ENCODE results near the gene ST8SIA4. TPM values are rescaled to one million over a fixed set of nuclear protein-coding genes. Genes with fewer than 3 reads are reported as not detected.

The ST8SIA4 gene
- total and polyA plus RNA-seq, 10 of the 15 experiments (the other 5 are each of a cell fraction or from before 2014, with no cell fraction given) = 4.4 to 30.9 (median 19.5) TPM

DNA sequence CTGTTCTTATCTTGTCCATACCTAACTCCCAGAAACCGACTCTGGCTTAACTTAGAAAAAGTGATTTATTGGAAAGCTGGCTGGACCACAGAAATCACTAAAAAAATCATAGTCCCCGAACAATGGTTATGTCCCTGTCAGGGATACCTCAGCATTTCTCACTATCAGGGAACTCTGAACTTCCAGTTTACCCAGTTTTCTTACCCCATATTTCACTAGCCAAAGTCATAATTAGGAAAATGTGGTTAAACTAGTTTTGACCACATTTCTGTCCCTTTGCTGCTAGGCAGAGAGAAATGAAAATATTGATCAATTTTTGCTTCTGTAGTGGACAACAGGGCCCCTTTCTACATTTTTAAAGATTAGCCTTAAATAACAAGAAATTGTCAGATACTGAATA is 38.2 kb downstream of the ST8SIA4 start (continued):
- TF ChIP-seq, protein P1, sequence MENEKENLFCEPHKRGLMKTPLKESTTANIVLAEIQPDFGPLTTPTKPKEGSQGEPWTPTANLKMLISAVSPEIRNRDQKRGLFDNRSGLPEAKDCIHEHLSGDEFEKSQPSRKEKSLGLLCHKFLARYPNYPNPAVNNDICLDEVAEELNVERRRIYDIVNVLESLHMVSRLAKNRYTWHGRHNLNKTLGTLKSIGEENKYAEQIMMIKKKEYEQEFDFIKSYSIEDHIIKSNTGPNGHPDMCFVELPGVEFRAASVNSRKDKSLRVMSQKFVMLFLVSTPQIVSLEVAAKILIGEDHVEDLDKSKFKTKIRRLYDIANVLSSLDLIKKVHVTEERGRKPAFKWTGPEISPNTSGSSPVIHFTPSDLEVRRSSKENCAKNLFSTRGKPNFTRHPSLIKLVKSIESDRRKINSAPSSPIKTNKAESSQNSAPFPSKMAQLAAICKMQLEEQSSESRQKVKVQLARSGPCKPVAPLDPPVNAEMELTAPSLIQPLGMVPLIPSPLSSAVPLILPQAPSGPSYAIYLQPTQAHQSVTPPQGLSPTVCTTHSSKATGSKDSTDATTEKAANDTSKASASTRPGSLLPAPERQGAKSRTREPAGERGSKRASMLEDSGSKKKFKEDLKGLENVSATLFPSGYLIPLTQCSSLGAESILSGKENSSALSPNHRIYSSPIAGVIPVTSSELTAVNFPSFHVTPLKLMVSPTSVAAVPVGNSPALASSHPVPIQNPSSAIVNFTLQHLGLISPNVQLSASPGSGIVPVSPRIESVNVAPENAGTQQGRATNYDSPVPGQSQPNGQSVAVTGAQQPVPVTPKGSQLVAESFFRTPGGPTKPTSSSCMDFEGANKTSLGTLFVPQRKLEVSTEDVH (IDR thresholded peaks at IDR 0.05; ENCODE audit: low read depth, partially characterized antibody) = no peak
- TF ChIP-seq, protein P2, sequence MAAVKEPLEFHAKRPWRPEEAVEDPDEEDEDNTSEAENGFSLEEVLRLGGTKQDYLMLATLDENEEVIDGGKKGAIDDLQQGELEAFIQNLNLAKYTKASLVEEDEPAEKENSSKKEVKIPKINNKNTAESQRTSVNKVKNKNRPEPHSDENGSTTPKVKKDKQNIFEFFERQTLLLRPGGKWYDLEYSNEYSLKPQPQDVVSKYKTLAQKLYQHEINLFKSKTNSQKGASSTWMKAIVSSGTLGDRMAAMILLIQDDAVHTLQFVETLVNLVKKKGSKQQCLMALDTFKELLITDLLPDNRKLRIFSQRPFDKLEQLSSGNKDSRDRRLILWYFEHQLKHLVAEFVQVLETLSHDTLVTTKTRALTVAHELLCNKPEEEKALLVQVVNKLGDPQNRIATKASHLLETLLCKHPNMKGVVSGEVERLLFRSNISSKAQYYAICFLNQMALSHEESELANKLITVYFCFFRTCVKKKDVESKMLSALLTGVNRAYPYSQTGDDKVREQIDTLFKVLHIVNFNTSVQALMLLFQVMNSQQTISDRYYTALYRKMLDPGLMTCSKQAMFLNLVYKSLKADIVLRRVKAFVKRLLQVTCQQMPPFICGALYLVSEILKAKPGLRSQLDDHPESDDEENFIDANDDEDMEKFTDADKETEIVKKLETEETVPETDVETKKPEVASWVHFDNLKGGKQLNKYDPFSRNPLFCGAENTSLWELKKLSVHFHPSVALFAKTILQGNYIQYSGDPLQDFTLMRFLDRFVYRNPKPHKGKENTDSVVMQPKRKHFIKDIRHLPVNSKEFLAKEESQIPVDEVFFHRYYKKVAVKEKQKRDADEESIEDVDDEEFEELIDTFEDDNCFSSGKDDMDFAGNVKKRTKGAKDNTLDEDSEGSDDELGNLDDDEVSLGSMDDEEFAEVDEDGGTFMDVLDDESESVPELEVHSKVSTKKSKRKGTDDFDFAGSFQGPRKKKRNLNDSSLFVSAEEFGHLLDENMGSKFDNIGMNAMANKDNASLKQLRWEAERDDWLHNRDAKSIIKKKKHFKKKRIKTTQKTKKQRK (IDR thresholded peaks at IDR 0.05; ENCODE audit: low read depth, low read length) = no peak

DNA sequence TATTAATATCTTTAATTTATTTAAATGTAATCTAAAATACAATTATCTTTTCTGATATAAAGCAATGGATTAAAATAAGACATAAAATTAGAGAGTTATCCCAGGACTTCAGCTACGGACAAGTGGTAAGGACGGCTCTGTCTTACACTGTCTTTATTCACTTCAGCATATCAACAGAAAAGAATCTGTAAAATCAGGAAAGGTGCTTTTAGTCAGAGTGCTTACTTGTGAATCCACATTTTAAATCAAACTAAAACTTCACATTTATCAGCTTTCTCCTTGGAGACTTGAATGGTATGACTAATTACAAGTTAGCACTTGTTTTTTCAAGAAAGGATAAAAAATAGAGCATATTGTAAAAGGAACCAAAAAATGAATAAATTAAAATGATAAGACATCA is 39.3 kb downstream of the ST8SIA4 start:
- WGBS (ENCODE audit: insufficient coverage, insufficient replicate concordance, low lambda C conversion rate, missing lambda C conversion rate) = 100% methylated on average over 2 of the region's 2 CpGs
- CTCF ChIA-PET = no interaction called here
- no peak for ATAC-seq
- RAD21 ChIA-PET (ENCODE audit: unreplicated experiment) = no interaction called here
- Histone ChIP-seq H3K27me3 (replicated peaks in 1 of 2; ENCODE audit: control insufficient read depth in 2 of 2, insufficient read depth in 2 of 2, low read length in 1 of 2) (no peaks in the 10 kb centered on the region), H3K4me1 (ENCODE audit: control insufficient read depth, insufficient read depth, low read length) (peaks cover 12% of the 10 kb centered on the region; the same call in 1 of the 2 replicates), H3K9me3 (replicated peaks; ENCODE audit: control insufficient read depth, insufficient read depth, low read length) (peaks cover 13% of the 10 kb centered on the region; the same call in 2 of the 3 replicates), H3K4me3 (no peak overlapping the region), H4K20me1 (ENCODE audit: control insufficient read depth, insufficient read depth) (no peaks in the 10 kb centered on the region), H3K36me3 (ENCODE audit: control insufficient read depth in 2 of 2, insufficient read depth in 2 of 2, low read length in 1 of 2) (peaks cover 0 to 11% of the 10 kb centered on the region in 2 experiments; a peak in 2 of 4 replicates), H3K9ac (ENCODE audit: control insufficient read depth, insufficient read depth, low read length) (no peak overlapping the region), H2AFZ (ENCODE audit: control insufficient read depth, low read depth, low read length) (no peak overlapping the region), H3K79me2 (ENCODE audit: control insufficient read depth, insufficient read depth, low read length) (peaks cover 11% of the 10 kb centered on the region), H3K27ac (ENCODE audit: control insufficient read depth, insufficient read depth) (no peak overlapping the region), H3K4me2 (ENCODE audit: control insufficient read depth, insufficient read depth) (no peak overlapping the region)
- TF ChIP-seq, protein P3, sequence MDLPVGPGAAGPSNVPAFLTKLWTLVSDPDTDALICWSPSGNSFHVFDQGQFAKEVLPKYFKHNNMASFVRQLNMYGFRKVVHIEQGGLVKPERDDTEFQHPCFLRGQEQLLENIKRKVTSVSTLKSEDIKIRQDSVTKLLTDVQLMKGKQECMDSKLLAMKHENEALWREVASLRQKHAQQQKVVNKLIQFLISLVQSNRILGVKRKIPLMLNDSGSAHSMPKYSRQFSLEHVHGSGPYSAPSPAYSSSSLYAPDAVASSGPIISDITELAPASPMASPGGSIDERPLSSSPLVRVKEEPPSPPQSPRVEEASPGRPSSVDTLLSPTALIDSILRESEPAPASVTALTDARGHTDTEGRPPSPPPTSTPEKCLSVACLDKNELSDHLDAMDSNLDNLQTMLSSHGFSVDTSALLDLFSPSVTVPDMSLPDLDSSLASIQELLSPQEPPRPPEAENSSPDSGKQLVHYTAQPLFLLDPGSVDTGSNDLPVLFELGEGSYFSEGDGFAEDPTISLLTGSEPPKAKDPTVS (IDR thresholded peaks at IDR 0.05; ENCODE audit: low read depth, low read length) = no peak
- no peak for TF ChIP-seq RELA (IDR thresholded peaks at IDR 0.05; ENCODE audit: borderline replicate concordance, partially characterized antibody)
- TF ChIP-seq PML (IDR thresholded peaks at IDR 0.05; ENCODE audit: low read length) = no peak
- TF ChIP-seq YY1 (IDR thresholded peaks at IDR 0.05; ENCODE audit: low read depth, low read length) = no peak
- TF ChIP-seq, protein P4, sequence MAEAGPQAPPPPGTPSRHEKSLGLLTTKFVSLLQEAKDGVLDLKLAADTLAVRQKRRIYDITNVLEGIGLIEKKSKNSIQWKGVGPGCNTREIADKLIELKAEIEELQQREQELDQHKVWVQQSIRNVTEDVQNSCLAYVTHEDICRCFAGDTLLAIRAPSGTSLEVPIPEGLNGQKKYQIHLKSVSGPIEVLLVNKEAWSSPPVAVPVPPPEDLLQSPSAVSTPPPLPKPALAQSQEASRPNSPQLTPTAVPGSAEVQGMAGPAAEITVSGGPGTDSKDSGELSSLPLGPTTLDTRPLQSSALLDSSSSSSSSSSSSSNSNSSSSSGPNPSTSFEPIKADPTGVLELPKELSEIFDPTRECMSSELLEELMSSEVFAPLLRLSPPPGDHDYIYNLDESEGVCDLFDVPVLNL (IDR thresholded peaks at IDR 0.05; ENCODE audit: low read depth, low read length) = no peak
- no peak for TF ChIP-seq EGR1 (IDR thresholded peaks at IDR 0.05; ENCODE audit: borderline replicate concordance in 1 of 2, low read depth in 2 of 2, low read length in 2 of 2)
- TF ChIP-seq SIX5 (IDR thresholded peaks at IDR 0.05; ENCODE audit: low read depth, low read length, severe bottlenecking) = no peak
- no peak for TF ChIP-seq BCL11A (IDR thresholded peaks at IDR 0.05; ENCODE audit: low read depth, low read length)
- BruUV-seq (replicated peaks) = no TSS peak
- DNase-seq (ENCODE audit: low read depth, low spot score) = no peak
- intact Hi-C loops (cut with micrococcal nuclease; ENCODE audit: unreplicated experiment) = no loop called here
- SMC1A ChIA-PET (ENCODE audit: uncharacterized antibody, unreplicated experiment) = interaction anchor here (1.1 to 10.3 kb wide), 3 partner anchors 9 to 36 kb away, joined by 3 to 220 read pairs (median 3); partner anchors contain the start of gene ST8SIA4
- FAIRE-seq = no peak
- POLR2A ChIA-PET = no interaction called here
- in situ Hi-C loops (cut with MboI) = no loop called here

All from GM12878 (cell line).